Measurements from ENCODE around the gene APC2. TPM values are rescaled to one million over a fixed set of nuclear protein-coding genes. Genes with fewer than 3 reads are reported as not detected.

The APC2 gene
- total RNA-seq, 4 donors from 2014 or later = 0.11 to 1.1 (median 0.23) TPM; not detected in 1

- intact Hi-C loops (cut with DNase I; ENCODE audit: low total_unique reads) = no loop called here
- DNase-seq (ENCODE audit: low spot score in 2 of 2) = no peak
- no peak for TF ChIP-seq CTCF (IDR thresholded peaks at IDR 0.05)
- no peak for TF ChIP-seq POLR2A (IDR thresholded peaks at IDR 0.05)
- no peak overlapping the region for H3K4me3 ChIP-seq (ENCODE audit: low read depth, poor library complexity, severe bottlenecking)
- WGBS, 2 donors = 90 to 92% methylated on average over 16 of the region's 16 CpGs
These were observed 17.4 kb upstream of the APC2 start for GRCh38 chr19:1432507-1432887.

- intact Hi-C loops (cut with DNase I; ENCODE audit: low total_unique reads) = no loop called here
- DNase-seq (ENCODE audit: low spot score in 2 of 2) = no peak
- no peak overlapping the region for H3K4me3 ChIP-seq (ENCODE audit: low read depth, poor library complexity, severe bottlenecking)
- TF ChIP-seq POLR2A (IDR thresholded peaks at IDR 0.05) = no peak
- WGBS, 2 donors = 84 to 89% methylated on average over 31 to 33 of the region's 47 CpGs
These were observed 16.5 kb upstream of the APC2 start for GRCh38 chr19:1433119-1434039.

- no peak for TF ChIP-seq POLR2A (IDR thresholded peaks at IDR 0.05)
- TF ChIP-seq CTCF (IDR thresholded peaks at IDR 0.05) = no peak
- no peak for DNase-seq (ENCODE audit: low spot score in 2 of 2)
- 87 to 95% methylated on average over 17 of the region's 17 CpGs for WGBS, 2 donors
- intact Hi-C loops (cut with DNase I; ENCODE audit: low total_unique reads) = no loop called here
- H3K4me3 ChIP-seq (ENCODE audit: low read depth, poor library complexity, severe bottlenecking) = no peak overlapping the region
These were observed 15.9 kb upstream of the APC2 start for GRCh38 chr19:1434040-1434366.

GRCh38 chr19:1434577-1435060 lies 15.3 kb upstream of the APC2 start:
- WGBS, 2 donors = 83% methylated on average over 25 to 31 of the region's 39 CpGs
- no peak for TF ChIP-seq POLR2A (IDR thresholded peaks at IDR 0.05)
- TF ChIP-seq CTCF (IDR thresholded peaks at IDR 0.05) = no peak
- DNase-seq (ENCODE audit: low spot score in 2 of 2) = no peak
- intact Hi-C loops (cut with DNase I; ENCODE audit: low total_unique reads) = no loop called here
- no peak overlapping the region for H3K4me3 ChIP-seq (ENCODE audit: low read depth, poor library complexity, severe bottlenecking)

- 86 to 89% methylated on average over 20 to 21 of the region's 21 CpGs for WGBS, 2 donors
- intact Hi-C loops (cut with DNase I; ENCODE audit: low total_unique reads) = no loop called here
- TF ChIP-seq POLR2A (IDR thresholded peaks at IDR 0.05) (no peak), CTCF (IDR thresholded peaks at IDR 0.05) (no peak)
- H3K4me3 ChIP-seq (ENCODE audit: low read depth, poor library complexity, severe bottlenecking) = no peak overlapping the region
- no peak for DNase-seq (ENCODE audit: low spot score in 2 of 2)
These were observed 14.4 kb upstream of the APC2 start for GRCh38 chr19:1435378-1435989.

- H3K4me3 ChIP-seq (ENCODE audit: low read depth, poor library complexity, severe bottlenecking) = no peak overlapping the region
These were observed 12.3 kb upstream of the APC2 start for GRCh38 chr19:1437609-1438008.

More at GRCh38 chr19:1437609-1438008, 12.3 kb upstream of the APC2 start:
- WGBS, 2 donors = 54 to 56% methylated on average over 8 of the region's 8 CpGs
- intact Hi-C loops (cut with DNase I; ENCODE audit: low total_unique reads) = no loop called here
- DNase-seq (ENCODE audit: low spot score in 2 of 2) = no peak
- no peak for TF ChIP-seq CTCF (IDR thresholded peaks at IDR 0.05)

All from lower leg skin (tissue), 4 donors.